IPS-18c (cell line): ENCODE data around the gene PELI3.
"Not testable (repeated sequence)": the region's sequence is repeated elsewhere in the genome, so short reads cannot be mapped to it uniquely, and the experiment has no call there.

ENCODE experiments used
- H3K4me3 ChIP-seq: 2 replicates; pipeline ENCODE4 v1.7.0; 2013; ENCODE audit warnings: low read depth, mild to moderate bottlenecking, low read length, moderate library complexity; ENCODE audit not compliant: insufficient read depth
- H3K9me3 ChIP-seq: one replicate; pipeline ENCODE4 v1.6.1; 2013; ENCODE audit warnings: mild to moderate bottlenecking, low read length, moderate library complexity; ENCODE audit not compliant: control insufficient read depth, insufficient read depth

PELI3 gene

DNA sequence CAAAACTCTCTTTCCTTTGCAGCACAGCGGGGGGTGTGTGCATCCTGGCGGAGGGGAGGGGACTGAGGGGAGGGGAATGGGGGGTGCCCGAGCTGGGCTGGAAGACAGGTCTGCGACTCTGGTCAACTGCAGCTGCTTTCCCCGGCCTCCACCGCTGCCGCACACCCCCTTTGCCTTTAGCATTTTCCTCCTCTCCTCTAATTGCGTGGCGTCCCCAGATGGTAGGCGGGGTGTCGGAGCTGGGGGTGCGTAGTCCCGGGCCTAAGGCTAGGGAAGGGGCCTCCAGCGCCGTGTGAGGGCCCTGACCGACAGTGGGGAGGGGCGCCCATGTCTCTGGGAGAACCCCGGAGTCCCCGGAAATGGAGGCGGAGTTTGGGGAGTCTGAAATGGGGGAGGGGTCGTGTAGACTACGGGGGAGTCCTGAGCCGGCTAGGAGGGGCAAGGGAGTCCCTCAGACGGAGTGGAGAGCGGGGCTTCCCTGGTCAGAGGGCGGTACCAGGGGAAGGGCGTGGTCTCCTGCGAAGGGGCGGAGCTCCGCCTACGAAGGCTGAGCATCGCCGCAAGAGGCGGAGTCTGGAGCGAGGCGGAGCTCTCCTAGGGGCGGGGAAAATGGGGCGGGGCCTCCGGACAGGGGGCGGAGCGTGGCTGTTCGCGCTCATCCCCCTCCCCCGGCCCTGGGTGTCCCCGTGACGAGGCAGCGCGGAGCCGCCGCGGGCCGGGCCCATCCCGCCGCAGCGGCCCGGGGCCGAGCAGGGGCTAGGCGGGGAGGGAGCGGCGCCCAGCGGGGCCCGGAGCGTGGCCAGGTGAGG lies at the start of gene PELI3:
PELI3 (plus strand) TSS at position 681 of the 809 bp plus-strand sequence. CDS start 1,224 bp downstream, outside the sequence.
- peaks cover 4% of the 10 kb centered on the region for H3K9me3 ChIP-seq
- H3K4me3 ChIP-seq = peak within 1 kb of the TSS; percentile 77

- H3K9me3 ChIP-seq = no peaks in the 10 kb centered on the region
- H3K4me3 ChIP-seq = no peak overlapping the region
Observed at GRCh38 chr11:66417000-66417399, 49.7 kb upstream of the PELI3 start.

GRCh38 chr11:66418168-66418985 lies 48.3 kb upstream of the PELI3 start:
- H3K4me3 ChIP-seq = no peak overlapping the region
- H3K9me3 ChIP-seq = no peaks in the 10 kb centered on the region

- Histone ChIP-seq H3K9me3 (no peaks in the 10 kb centered on the region), H3K4me3 (no peak overlapping the region)
Observed at GRCh38 chr11:66418986-66419308, 47.8 kb upstream of the PELI3 start.

DNA sequence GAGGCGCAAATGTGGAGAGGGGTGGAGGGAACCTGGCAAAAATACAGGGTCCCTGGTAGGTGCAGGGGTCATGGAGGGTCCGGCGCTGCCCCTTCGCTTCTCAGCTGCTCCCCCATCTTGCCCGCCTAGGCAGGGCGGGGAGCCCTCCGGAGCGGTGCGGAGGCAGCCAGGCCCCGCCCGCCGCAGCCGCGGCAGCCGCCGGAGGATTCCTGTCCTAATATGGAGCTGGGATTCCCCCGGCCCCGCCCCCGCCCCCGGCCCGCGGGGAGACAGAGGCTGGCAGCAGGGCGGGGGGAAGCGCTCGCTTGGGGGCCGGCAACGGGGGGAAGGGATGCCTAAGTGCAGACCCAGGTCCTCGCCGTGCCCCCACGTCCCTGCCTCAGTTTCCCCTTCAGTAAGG lies 46.9 kb upstream of the PELI3 start:
- Histone ChIP-seq H3K9me3 (no peaks in the 10 kb centered on the region), H3K4me3 (peak overlapping the region; percentile 45)

DNA sequence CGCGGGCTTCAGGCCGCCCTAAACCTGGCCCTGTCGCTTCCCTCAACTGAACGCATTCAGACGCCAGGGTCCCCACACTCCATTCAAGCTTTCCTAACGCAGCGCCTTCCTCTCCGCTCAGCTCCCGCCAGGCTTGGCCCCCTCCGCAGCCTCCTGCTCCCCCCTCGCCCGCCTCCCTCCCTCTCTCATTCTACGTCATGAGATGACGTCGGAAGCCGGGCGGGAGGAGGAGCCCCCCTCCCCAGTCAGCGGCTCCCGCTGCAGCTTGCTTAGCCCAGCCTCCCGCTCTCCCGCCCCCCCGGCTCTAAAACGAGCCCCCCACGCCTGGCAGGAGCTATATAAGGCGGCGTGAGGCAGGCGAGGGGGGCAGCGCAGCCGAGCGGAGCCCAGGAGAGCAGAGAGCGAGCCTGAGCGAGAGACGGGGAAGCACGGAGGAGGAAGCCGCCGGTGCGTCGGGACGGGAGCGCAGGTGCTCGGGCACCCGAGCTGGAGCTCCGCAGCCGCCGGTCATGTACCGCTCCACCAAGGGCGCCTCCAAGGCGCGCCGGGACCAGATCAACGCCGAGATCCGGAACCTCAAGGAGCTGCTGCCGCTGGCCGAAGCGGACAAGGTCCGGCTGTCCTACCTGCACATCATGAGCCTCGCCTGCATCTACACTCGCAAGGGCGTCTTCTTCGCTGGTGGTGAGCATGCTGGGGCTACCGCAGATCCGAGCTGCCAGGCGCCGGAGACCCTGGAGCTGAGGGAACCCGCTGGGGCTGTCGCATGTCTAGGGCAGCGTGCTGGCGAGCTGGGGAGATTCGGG lies 45.8 kb upstream of the PELI3 start, which contains the start of gene NPAS4:
NPAS4 (plus strand) TSS at position 365 of the 806 bp plus-strand sequence; CDS start at position 510, 145 bp downstream.
- peak within 1 kb of the TSS; percentile 45 for H3K4me3 ChIP-seq

GRCh38 chr11:66421492-66422205 lies 45.1 kb upstream of the PELI3 start:
- Histone ChIP-seq H3K9me3 (no peaks in the 10 kb centered on the region), H3K4me3 (peak overlapping the region; percentile 45)

More for the DNA sequence above, 45.8 kb upstream of the PELI3 start, which contains the start of gene NPAS4:
- H3K9me3 ChIP-seq = no peaks in the 10 kb centered on the region

GRCh38 chr11:66426314-66426713 lies 40.4 kb upstream of the PELI3 start:
- no peaks in the 10 kb centered on the region for H3K9me3 ChIP-seq
- no peak overlapping the region for H3K4me3 ChIP-seq

DNA sequence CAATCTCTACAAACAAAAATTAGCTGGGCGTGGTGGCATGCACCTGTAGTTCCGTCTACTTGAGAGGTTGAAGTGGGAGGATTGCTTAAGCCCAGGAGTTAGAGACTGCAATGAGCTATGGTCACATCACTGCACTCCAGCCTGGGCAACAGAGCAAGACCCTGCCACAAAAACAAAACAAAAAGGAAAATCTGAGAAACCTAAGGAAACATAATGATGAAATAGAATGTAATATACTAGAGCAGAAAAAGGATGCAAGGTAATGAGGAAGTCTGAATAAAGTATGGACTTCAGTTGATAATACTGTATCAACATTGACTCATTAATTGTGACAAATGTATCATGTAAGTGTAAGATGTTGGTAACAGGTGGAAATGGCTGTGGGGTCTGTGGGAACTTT lies 37.8 kb upstream of the PELI3 start:
- no peak overlapping the region for H3K4me3 ChIP-seq

DNA sequence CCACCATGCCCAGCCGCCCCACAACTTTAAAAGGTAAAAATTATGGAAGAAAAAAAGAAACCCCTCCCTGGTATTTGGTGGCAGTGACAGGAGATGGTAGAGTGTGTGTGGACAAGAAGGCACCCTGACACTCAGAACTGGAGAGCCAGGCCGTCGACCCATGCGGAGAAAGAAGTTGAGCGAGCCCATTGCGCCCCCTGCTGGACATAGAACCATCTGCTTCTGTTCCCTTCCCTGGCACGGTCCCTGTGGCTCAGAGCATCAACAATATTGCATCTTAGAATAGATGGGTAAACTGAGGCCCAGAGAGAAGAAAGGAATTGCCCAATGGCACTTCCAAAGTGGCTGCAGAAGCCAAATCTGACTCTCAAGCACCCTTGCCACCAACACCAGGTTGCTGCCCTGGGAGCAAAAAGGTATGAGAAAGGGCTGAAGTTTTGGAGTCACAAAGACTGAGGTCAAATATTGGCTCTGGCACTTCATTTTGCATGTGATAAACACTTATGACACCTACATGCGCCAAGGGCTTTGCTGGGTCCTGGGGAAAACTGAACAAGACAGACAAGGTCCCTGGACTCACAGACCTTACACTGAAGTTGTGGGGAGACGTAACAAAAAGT lies 36.6 kb upstream of the PELI3 start:
- Histone ChIP-seq H3K9me3 (no peaks in the 10 kb centered on the region), H3K4me3 (no peak overlapping the region)

More for the DNA sequence above, 37.8 kb upstream of the PELI3 start:
- no peaks in the 10 kb centered on the region for H3K9me3 ChIP-seq

- H3K9me3 ChIP-seq = not testable (repeated sequence)
Observed at GRCh38 chr11:66431287-66431686, 35.4 kb upstream of the PELI3 start.

GRCh38 chr11:66431871-66432329 lies 34.8 kb upstream of the PELI3 start:
- H3K9me3 ChIP-seq, H3K4me3 ChIP-seq: not testable (repeated sequence)

More at GRCh38 chr11:66431287-66431686, 35.4 kb upstream of the PELI3 start:
- H3K4me3 ChIP-seq = not testable (repeated sequence)

DNA sequence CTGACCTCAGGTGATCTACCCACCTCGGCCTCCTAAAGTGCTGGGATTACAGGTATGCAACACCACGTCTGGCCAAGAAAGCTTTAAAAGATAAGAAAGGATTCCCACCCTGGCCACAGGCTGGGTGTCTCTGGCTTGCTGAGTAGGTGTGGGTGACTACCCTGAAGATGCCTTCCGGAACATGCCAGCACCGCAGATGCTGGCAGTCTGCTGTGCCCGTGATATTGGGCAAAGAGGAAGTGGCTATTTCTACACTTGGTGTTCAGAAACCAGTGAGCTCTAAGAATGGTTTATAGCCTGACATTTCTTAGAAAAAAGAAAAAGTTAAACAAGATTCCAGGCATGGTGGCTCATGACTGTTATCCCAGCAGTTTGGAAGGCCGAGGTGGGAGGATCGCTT lies 34.1 kb upstream of the PELI3 start:
- no peak overlapping the region for H3K4me3 ChIP-seq
- H3K9me3 ChIP-seq = no peaks in the 10 kb centered on the region

- Histone ChIP-seq H3K4me3 (peak overlapping the region; percentile 95), H3K9me3 (peaks cover 2% of the 10 kb centered on the region)
Observed at GRCh38 chr11:66437979-66438503, 28.7 kb upstream of the PELI3 start.

GRCh38 chr11:66438504-66439466 lies 27.9 kb upstream of the PELI3 start, which contains the start of gene MRPL11:
MRPL11 (minus strand) TSS chr11:66438848; CDS start chr11:66438754, 94 bp downstream.
- Histone ChIP-seq H3K9me3 (peaks cover 3% of the 10 kb centered on the region), H3K4me3 (peak within 1 kb of the TSS; percentile 95)
